CD14-positive monocyte (primary cell): ENCODE results near the gene KRTAP5-7. TPM values are rescaled to one million over a fixed set of nuclear protein-coding genes. Genes with fewer than 3 reads are reported as not detected.

ENCODE experiments used
- DNase-seq, 3 donors: peaks; one replicate each; pipeline ENCODE4 v3.0.0-alpha.2; 2011 to 2022
- H2AFZ ChIP-seq: 2 replicates; pipeline ENCODE4 v1.6.0; 2012; ENCODE audit warnings: mild to moderate bottlenecking, low read depth, low read length, inconsistent platforms; ENCODE audit not compliant: insufficient read depth, poor library complexity, severe bottlenecking
- H3K27ac ChIP-seq, 2 donors: 1 replicate in 1 of 2; 2 replicates in 1 of 2; pipeline ENCODE4 v1.5.1; 2012 to 2013; ENCODE audit warnings: low read length in 2 of 2, control low read depth in 1 of 2, inconsistent platforms in 1 of 2, low read depth in 1 of 2, mild to moderate bottlenecking in 1 of 2
- H3K27me3 ChIP-seq, 2 donors: one replicate each; pipeline versions ENCODE4 v1.6.0 to v1.6.1; 2011 to 2013; ENCODE audit warnings: low read length in 2 of 2; ENCODE audit not compliant: control insufficient read depth in 2 of 2, insufficient read depth in 2 of 2
- H3K36me3 ChIP-seq, 2 donors: replicated peaks in 1 of 2; 1 replicate in 1 of 2; 2 replicates in 1 of 2; pipeline versions ENCODE4 v1.5.1 to v1.6.1; 2012 to 2013; ENCODE audit warnings: low read length in 2 of 2, control low read depth in 1 of 2, inconsistent platforms in 1 of 2, mild to moderate bottlenecking in 1 of 2; ENCODE audit not compliant: insufficient read depth in 2 of 2, control insufficient read depth in 1 of 2
- H3K4me1 ChIP-seq, 2 donors: 1 replicate in 1 of 2; 2 replicates in 1 of 2; pipeline versions ENCODE4 v1.5.1 to v1.6.1; 2012 to 2013; ENCODE audit warnings: low read length in 2 of 2, control low read depth in 1 of 2, inconsistent platforms in 1 of 2, mild to moderate bottlenecking in 1 of 2, moderate library complexity in 1 of 2; ENCODE audit not compliant: insufficient read depth in 2 of 2, control insufficient read depth in 1 of 2
- H3K4me2 ChIP-seq: replicated peaks from 2 replicates; pipeline ENCODE3; 2012; ENCODE audit warnings: low read length, moderate library complexity, mild to moderate bottlenecking; ENCODE audit not compliant: poor library complexity, severe bottlenecking; ENCODE audit errors: extremely low read depth
- H3K4me3 ChIP-seq, 3 experiments: fragments of 200-600 bp in 1 of 3; sonication (generic) in 1 of 3; replicated peaks in 1 of 3; 1 replicate in 2 of 3; 2 replicates in 1 of 3; pipeline ENCODE4 v1.5.1; 2011 to 2013; ENCODE audit warnings: low read length in 3 of 3, mild to moderate bottlenecking in 3 of 3, control low read depth in 2 of 3, low read depth in 2 of 3, inconsistent platforms in 1 of 3, moderate library complexity in 1 of 3
- H3K79me2 ChIP-seq: 2 replicates; pipeline ENCODE4 v1.6.0; 2012; ENCODE audit warnings: mild to moderate bottlenecking, control low read depth, inconsistent platforms, low read length, moderate library complexity; ENCODE audit not compliant: insufficient read depth
- H3K9ac ChIP-seq: 2 replicates; pipeline ENCODE4 v1.6.0; 2017; ENCODE audit warnings: low read length, mild to moderate bottlenecking; ENCODE audit not compliant: insufficient read depth, poor library complexity, severe bottlenecking
- H3K9me3 ChIP-seq, 2 donors: replicated peaks in 1 of 2; 1 replicate in 1 of 2; 2 replicates in 1 of 2; pipeline versions ENCODE4 v1.5.1 to v1.6.1; 2012 to 2013; ENCODE audit warnings: low read length in 2 of 2, control low read depth in 1 of 2; ENCODE audit not compliant: control insufficient read depth in 1 of 2, insufficient read depth in 1 of 2
- H4K20me1 ChIP-seq: 2 replicates; pipeline ENCODE4 v1.6.0; 2012; ENCODE audit warnings: mild to moderate bottlenecking, low read length, control low read depth, moderate library complexity; ENCODE audit not compliant: insufficient read depth
- H3K27ac Mint-ChIP-seq, 7 donors: one replicate each; pipeline ENCODE4 v1.8.0; 2020; ENCODE audit warnings: mild to moderate bottlenecking in 7 of 7, mixed read lengths in 7 of 7, moderate library complexity in 6 of 7, inconsistent platforms in 2 of 7
- H3K27me3 Mint-ChIP-seq, 3 donors: one replicate each; pipeline ENCODE4 v1.8.0; 2021 to 2022; ENCODE audit warnings: low read depth in 3 of 3, mild to moderate bottlenecking in 3 of 3, mixed read lengths in 3 of 3, moderate library complexity in 3 of 3, inconsistent platforms in 1 of 3
- H3K36me3 Mint-ChIP-seq, 2 donors: one replicate each; pipeline ENCODE4 v1.8.0; 2020; ENCODE audit warnings: mixed read lengths in 2 of 2, inconsistent platforms in 1 of 2, mild to moderate bottlenecking in 1 of 2
- H3K4me1 Mint-ChIP-seq: one replicate; pipeline ENCODE4 v1.8.0; 2020; ENCODE audit warnings: mild to moderate bottlenecking, mixed read lengths
- H3K4me3 Mint-ChIP-seq, 2 donors: one replicate each; pipeline ENCODE4 v1.8.0; 2020; ENCODE audit warnings: mild to moderate bottlenecking in 2 of 2, mixed read lengths in 2 of 2, moderate library complexity in 1 of 2
- H3K9me3 Mint-ChIP-seq, 7 donors: one replicate each; pipeline ENCODE4 v1.8.0; 2020 to 2022; ENCODE audit warnings: mixed read lengths in 7 of 7, mild to moderate bottlenecking in 6 of 7, moderate library complexity in 6 of 7, inconsistent platforms in 2 of 7
- WGBS: methylation state at CpG from one replicate; pipeline ENCODE4 v1.1.5; 2013; ENCODE audit warnings: missing lambda C conversion rate; ENCODE audit not compliant: insufficient coverage; 5-methylcytosine and 5-hydroxymethylcytosine counted together
- intact Hi-C, 2 donors: fragments of 100-400 bp; cut with micrococcal nuclease; formaldehyde crosslinking; loops; one replicate each; pipeline versions ENCODE4 v1.15.0 to v1.15.1; 2023
- polyA plus RNA-seq, 3 donors: library from polyadenylated mRNA; depleted of rRNA in 1 of 3; unstranded in 2 of 3; stranded (reverse) in 1 of 3; fragments of 300-500 nt in 2 of 3; fragments of >200 nt in 1 of 3; fragmentation: Illumina TruSeq in 2 of 3; gene quantifications; 1 replicate in 2 of 3; 2 replicates in 1 of 3; pipeline ENCODE4 v1.2.3, GENCODE V29; 2012 to 2021
- TF ChIP-seq, protein P1 (sequence below): fragments of 200-600 bp; IDR thresholded peaks from one replicate; pipeline ENCODE4 v1.8.0; 2022; ENCODE audit warnings: antibody characterized with exemption, mild to moderate bottlenecking

Gene KRTAP5-7
- polyA plus RNA-seq, 3 donors, result 0.05 TPM; not detected in 2

GRCh38 chr11:71507102-71507501, 20.0 kb upstream of the KRTAP5-7 start:
- Histone ChIP-seq H3K9me3 (peaks cover 17 to 22% of the 10 kb centered on the region in 2 donors), H3K9ac (no peak overlapping the region), H3K4me3 (no peak overlapping the region), H3K36me3 (peaks cover 23 to 43% of the 10 kb centered on the region in 2 donors), H3K79me2 (no peaks in the 10 kb centered on the region), H3K27me3 (no peaks in the 10 kb centered on the region), H4K20me1 (no peaks in the 10 kb centered on the region), H3K4me1 (no peaks in the 10 kb centered on the region), H2AFZ (no peak overlapping the region), H3K27ac (no peak overlapping the region), H3K4me2 (no peak overlapping the region)
- no peak overlapping the region for H3K4me3 Mint-ChIP-seq
- H3K36me3 Mint-ChIP-seq, result peaks cover 30 to 46% of the 10 kb centered on the region in 2 donors
- 100% methylated on average over 4 of the region's 5 CpGs for WGBS
- H3K4me1 Mint-ChIP-seq, result no peaks in the 10 kb centered on the region
- H3K27ac Mint-ChIP-seq, result no peak overlapping the region
- H3K27me3 Mint-ChIP-seq, result peaks cover 0 to 2% (median 0%) of the 10 kb centered on the region in 3 donors
- peaks cover 28 to 53% (median 36%) of the 10 kb centered on the region in 7 donors for H3K9me3 Mint-ChIP-seq
- DNase-seq, result no peak
- intact Hi-C loops, result no loop called here
- TF ChIP-seq, protein P1, sequence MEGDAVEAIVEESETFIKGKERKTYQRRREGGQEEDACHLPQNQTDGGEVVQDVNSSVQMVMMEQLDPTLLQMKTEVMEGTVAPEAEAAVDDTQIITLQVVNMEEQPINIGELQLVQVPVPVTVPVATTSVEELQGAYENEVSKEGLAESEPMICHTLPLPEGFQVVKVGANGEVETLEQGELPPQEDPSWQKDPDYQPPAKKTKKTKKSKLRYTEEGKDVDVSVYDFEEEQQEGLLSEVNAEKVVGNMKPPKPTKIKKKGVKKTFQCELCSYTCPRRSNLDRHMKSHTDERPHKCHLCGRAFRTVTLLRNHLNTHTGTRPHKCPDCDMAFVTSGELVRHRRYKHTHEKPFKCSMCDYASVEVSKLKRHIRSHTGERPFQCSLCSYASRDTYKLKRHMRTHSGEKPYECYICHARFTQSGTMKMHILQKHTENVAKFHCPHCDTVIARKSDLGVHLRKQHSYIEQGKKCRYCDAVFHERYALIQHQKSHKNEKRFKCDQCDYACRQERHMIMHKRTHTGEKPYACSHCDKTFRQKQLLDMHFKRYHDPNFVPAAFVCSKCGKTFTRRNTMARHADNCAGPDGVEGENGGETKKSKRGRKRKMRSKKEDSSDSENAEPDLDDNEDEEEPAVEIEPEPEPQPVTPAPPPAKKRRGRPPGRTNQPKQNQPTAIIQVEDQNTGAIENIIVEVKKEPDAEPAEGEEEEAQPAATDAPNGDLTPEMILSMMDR, result no peak

GRCh38 chr11:71518506-71519471, 8.3 kb upstream of the KRTAP5-7 start:
- no peak overlapping the region for H3K4me3 ChIP-seq
- no peak overlapping the region for H3K9ac ChIP-seq
- no peak overlapping the region for H2AFZ ChIP-seq
- H3K36me3 Mint-ChIP-seq, result no peaks in the 10 kb centered on the region
- TF ChIP-seq, protein P1, result no peak
- peaks cover 0 to 8% (median under 1%) of the 10 kb centered on the region in 7 donors for H3K9me3 Mint-ChIP-seq
- H3K9me3 ChIP-seq, result no peaks in the 10 kb centered on the region
- no peaks in the 10 kb centered on the region for H3K27me3 ChIP-seq
- H3K27ac ChIP-seq, result no peak overlapping the region
- H3K36me3 ChIP-seq, result no peaks in the 10 kb centered on the region
- H3K4me1 Mint-ChIP-seq, result no peaks in the 10 kb centered on the region
- no peak for DNase-seq
- H4K20me1 ChIP-seq, result no peaks in the 10 kb centered on the region
- no peaks in the 10 kb centered on the region for H3K79me2 ChIP-seq
- WGBS, result 95% methylated on average over 51 of the region's 55 CpGs
- no peaks in the 10 kb centered on the region for H3K4me1 ChIP-seq
- H3K27ac Mint-ChIP-seq, result no peak overlapping the region
- no peak overlapping the region for H3K4me3 Mint-ChIP-seq
- intact Hi-C loops, result no loop called here
- no peaks in the 10 kb centered on the region for H3K27me3 Mint-ChIP-seq
- no peak overlapping the region for H3K4me2 ChIP-seq
